A549 (cell line): ENCODE measurements around the gene ADAM8.

Experiments
- CTCF ChIP-seq: fragments of >200 bp; sonication (Bioruptor Twin); formaldehyde crosslinking; IDR thresholded peaks from 3 replicates; pipeline ENCODE4 v1.5.1; 2016
- GATA3 ChIP-seq: IDR thresholded peaks from 2 replicates; pipeline ENCODE4 v1.6.1; 2012; ENCODE audit warnings: borderline replicate concordance
- POLR2A ChIP-seq: IDR thresholded peaks from 2 replicates; pipeline ENCODE4 v1.6.1; 2012; ENCODE audit warnings: mild to moderate bottlenecking, low read length
- RNF2 ChIP-seq: fragments of 200-600 bp; sonication (generic); IDR thresholded peaks from 2 replicates; pipeline ENCODE4 v1.6.1; 2016; ENCODE audit warnings: low read depth, mild to moderate bottlenecking, antibody characterized with exemption, moderate library complexity, borderline replicate concordance
- SMC3 ChIP-seq: fragments of >200 bp; sonication (Bioruptor Twin); formaldehyde crosslinking; IDR thresholded peaks from 3 replicates; pipeline ENCODE4 v1.6.1; 2018; ENCODE audit warnings: inconsistent platforms
- ZNF302 ChIP-seq: fragments of 250-450 bp; sonication (Bioruptor Pico); IDR thresholded peaks from 2 replicates; pipeline ENCODE4 v1.9.0; 2021; ENCODE audit warnings: inconsistent platforms, mild to moderate bottlenecking, moderate library complexity

- no peak for TF ChIP-seq POLR2A
- no peak for TF ChIP-seq RNF2
- no peak for TF ChIP-seq GATA3
- no peak for TF ChIP-seq CTCF
- no peak for TF ChIP-seq SMC3
- no peak for TF ChIP-seq ZNF302
These were observed 49.0 kb upstream of the ADAM8 start for GRCh38 chr10:133325440-133326222.
